Hepatocyte (in vitro differentiated cells): Measurements from ENCODE around the gene PAK1. TPM values are rescaled to one million over a fixed set of nuclear protein-coding genes. Genes with fewer than 3 reads are reported as not detected.
"Not testable (repeated sequence)": the region's sequence is repeated elsewhere in the genome, so short reads cannot be mapped to it uniquely, and the experiment has no call there.

Source experiments
- DNase-seq: peaks from one replicate; pipeline ENCODE4 v3.0.0-alpha.2; 2016; ENCODE audit warnings: low spot score
- H2AFZ ChIP-seq: fragments of 200-600 bp; sonication (generic); 2 replicates; pipeline ENCODE4 v1.6.0; 2016; ENCODE audit warnings: antibody characterized with exemption, mild to moderate bottlenecking
- H3K27ac ChIP-seq: fragments of 200-600 bp; sonication (generic); 2 replicates; pipeline ENCODE4 v1.5.1; 2016; ENCODE audit warnings: mild to moderate bottlenecking
- H3K27me3 ChIP-seq: fragments of 200-600 bp; sonication (generic); 2 replicates; pipeline ENCODE4 v1.6.1; 2016
- H3K36me3 ChIP-seq: fragments of 200-600 bp; sonication (generic); replicated peaks from 2 replicates; pipeline ENCODE4 v1.5.1; 2016; ENCODE audit warnings: low read depth; ENCODE audit not compliant: insufficient read depth
- H3K4me1 ChIP-seq: fragments of 200-600 bp; sonication (generic); 2 replicates; pipeline ENCODE4 v1.5.1; 2016; ENCODE audit warnings: mild to moderate bottlenecking, moderate library complexity; ENCODE audit not compliant: insufficient read depth
- H3K4me2 ChIP-seq: fragments of 200-600 bp; sonication (generic); 2 replicates; pipeline ENCODE4 v1.6.0; 2016
- H3K4me3 ChIP-seq: fragments of 200-600 bp; sonication (generic); 2 replicates; pipeline ENCODE4 v1.5.1; 2016; ENCODE audit warnings: mild to moderate bottlenecking
- H3K79me2 ChIP-seq: fragments of 200-600 bp; sonication (generic); 2 replicates; pipeline ENCODE4 v1.6.0; 2017; ENCODE audit warnings: mild to moderate bottlenecking
- H3K9me2 ChIP-seq: fragments of 200-600 bp; sonication (generic); replicated peaks from 2 replicates; pipeline ENCODE4 v1.6.0; 2017; ENCODE audit warnings: mild to moderate bottlenecking; ENCODE audit not compliant: insufficient read depth
- H3K9me3 ChIP-seq: fragments of 200-600 bp; sonication (generic); 2 replicates; pipeline ENCODE4 v1.5.1; 2016; ENCODE audit warnings: low read depth, mild to moderate bottlenecking
- H4K20me1 ChIP-seq: fragments of 200-600 bp; sonication (generic); 2 replicates; pipeline ENCODE4 v1.6.0; 2016; ENCODE audit warnings: mild to moderate bottlenecking; ENCODE audit not compliant: insufficient read depth, poor library complexity, severe bottlenecking
- CTCF ChIP-seq: fragments of 200-600 bp; sonication (generic); IDR thresholded peaks from 2 replicates; pipeline ENCODE4 v1.5.1; 2016; ENCODE audit warnings: antibody characterized with exemption, mild to moderate bottlenecking; ENCODE audit not compliant: poor library complexity
- EZH2 ChIP-seq: fragments of 200-600 bp; sonication (generic); IDR thresholded peaks from 2 replicates; pipeline ENCODE4 v1.6.1; 2016; ENCODE audit warnings: antibody characterized with exemption, mild to moderate bottlenecking, borderline replicate concordance
- EZH2phosphoT487 ChIP-seq: fragments of 200-600 bp; sonication (generic); IDR thresholded peaks from one replicate; pipeline ENCODE4 v1.6.1; 2018; ENCODE audit warnings: antibody characterized with exemption, mild to moderate bottlenecking, low read depth, moderate library complexity; ENCODE audit not compliant: unreplicated experiment, severe bottlenecking
- WGBS: methylation state at CpG from one replicate; pipeline ENCODE4 v1.1.6; 2016; ENCODE audit warnings: low lambda C conversion rate; ENCODE audit errors: missing lambda C conversion rate; 5-methylcytosine and 5-hydroxymethylcytosine counted together
- polyA plus RNA-seq: library from polyadenylated mRNA; unstranded; fragments of >200 nt; fragmentation: Nextera tagmentation; extraction: Ambion mirVana; gene quantifications from 2 replicates; pipeline ENCODE4 v1.2.1, GENCODE V29; 2016
- total RNA-seq: library from RNA; depleted of rRNA; stranded (reverse); fragments of >200 nt; gene quantifications from 2 replicates; pipeline ENCODE4 v1.2.3, GENCODE V29; 2014

PAK1 gene
- total and polyA plus RNA-seq, 2 experiments from 2014 or later = 30.3 to 62.0 TPM

- no peak overlapping the region for H2AFZ ChIP-seq
- H3K27ac ChIP-seq = peak overlapping the region; percentile 55
- no peaks in the 10 kb centered on the region for H4K20me1 ChIP-seq
- no peak for DNase-seq
- no peaks in the 10 kb centered on the region for H3K36me3 ChIP-seq
- H3K9me2 ChIP-seq = no peaks in the 10 kb centered on the region
- H3K4me1 ChIP-seq = no peaks in the 10 kb centered on the region
- no peaks in the 10 kb centered on the region for H3K27me3 ChIP-seq
- H3K9me3 ChIP-seq = no peaks in the 10 kb centered on the region
- no peak overlapping the region for H3K4me3 ChIP-seq
- no peak overlapping the region for H3K4me2 ChIP-seq
- WGBS = 82% methylated on average over 5 of the region's 5 CpGs
- no peaks in the 10 kb centered on the region for H3K79me2 ChIP-seq
- TF ChIP-seq EZH2phosphoT487 (no peak), CTCF (no peak), EZH2 (no peak)
Observed at GRCh38 chr11:77300695-77301094, 173.2 kb downstream of the PAK1 start.

- not testable (repeated sequence) for H3K36me3 ChIP-seq, H3K4me3 ChIP-seq, H3K27me3 ChIP-seq, H3K4me2 ChIP-seq, H4K20me1 ChIP-seq, H3K4me1 ChIP-seq, H3K9me2 ChIP-seq, H3K9me3 ChIP-seq, H3K79me2 ChIP-seq, H2AFZ ChIP-seq
- DNase-seq = peak; percentile 63
- peak overlapping the region; percentile 55 for H3K27ac ChIP-seq
- WGBS = 85% methylated on average over 6 of the region's 6 CpGs
Observed at GRCh38 chr11:77300028-77300427, 173.9 kb downstream of the PAK1 start.

- no peak for TF ChIP-seq CTCF
- no peak for TF ChIP-seq EZH2
- TF ChIP-seq EZH2phosphoT487 = no peak
- WGBS = 69% methylated on average over 2 of the region's 2 CpGs
- peak; percentile 61 for DNase-seq
Observed at GRCh38 chr11:77299528-77299993, 174.3 kb downstream of the PAK1 start.

GRCh38 chr11:77294040-77294439 is 179.9 kb downstream of the PAK1 start:
- WGBS = 89% methylated on average over 3 of the region's 3 CpGs
- Histone ChIP-seq H3K27ac (no peak overlapping the region), H4K20me1 (no peaks in the 10 kb centered on the region), H3K4me2 (no peak overlapping the region), H3K79me2 (no peaks in the 10 kb centered on the region), H3K4me3 (no peak overlapping the region), H3K9me3 (no peaks in the 10 kb centered on the region), H3K27me3 (no peaks in the 10 kb centered on the region), H3K9me2 (no peaks in the 10 kb centered on the region), H3K36me3 (no peaks in the 10 kb centered on the region), H3K4me1 (no peaks in the 10 kb centered on the region), H2AFZ (no peak overlapping the region)
- no peak for DNase-seq
- TF ChIP-seq EZH2phosphoT487 (no peak), EZH2 (no peak), CTCF (no peak)

More at GRCh38 chr11:77299528-77299993, 174.3 kb downstream of the PAK1 start:
- Histone ChIP-seq H3K4me1 (no peaks in the 10 kb centered on the region), H3K36me3 (no peaks in the 10 kb centered on the region), H3K27me3 (no peaks in the 10 kb centered on the region), H3K9me2 (no peaks in the 10 kb centered on the region), H3K9me3 (no peaks in the 10 kb centered on the region), H3K79me2 (no peaks in the 10 kb centered on the region), H3K4me3 (no peak overlapping the region), H3K4me2 (no peak overlapping the region), H3K27ac (peak overlapping the region; percentile 55), H2AFZ (no peak overlapping the region), H4K20me1 (no peaks in the 10 kb centered on the region)
